ENCODE results near the gene COG4. TPM values are rescaled to one million over a fixed set of nuclear protein-coding genes. Genes with fewer than 3 reads are reported as not detected.

Gene COG4
- 26.0 to 32.3 TPM (median 29.8 TPM) in 5 replicates for total RNA-seq (2022; extraction: Qiagen RNA extraction)

GRCh38 chr16:70523076-70523742, at the start of gene COG4:
Gene COG4 (minus strand): TSS chr16:70523554. CDS start chr16:70523543, 11 bp downstream.

GRCh38 chr16:70523743-70524398, 517 bp upstream of the COG4 start, which contains the start of gene SF3B3:
Gene SF3B3 (plus strand): TSS chr16:70523816. CDS start chr16:70526657, 2,841 bp downstream.

GRCh38 chr16:70454222-70455034, 68.9 kb downstream of the COG4 start, which contains the start of gene FCSK:
Gene FCSK (plus strand): TSS chr16:70454595. CDS start chr16:70463191, 8,596 bp downstream.

GRCh38 chr16:70438969-70439862, 84.1 kb downstream of the COG4 start, which contains the start of gene ST3GAL2:
Gene ST3GAL2 (minus strand): TSS chr16:70439100. CDS start chr16:70398530, 40,570 bp downstream.

Other genes with a start within 250 kb of the COG4 start
- 82.5 to 94.4 TPM (median 84.2 TPM) in 5 replicates for gene AARS1, start 234.0 kb downstream of the COG4 start, total RNA-seq (2022; extraction: Qiagen RNA extraction)
- gene DDX19B, start 224.4 kb downstream of the COG4 start, total RNA-seq (2022; extraction: Qiagen RNA extraction) = 31.5 to 34.2 TPM (median 33.1 TPM) in 5 replicates
- 38.2 to 38.9 TPM (median 38.6 TPM) in 5 replicates for gene DDX19A, start 176.7 kb downstream of the COG4 start, total RNA-seq (2022; extraction: Qiagen RNA extraction)
- gene ST3GAL2, start 84.5 kb downstream of the COG4 start, total RNA-seq (2022; extraction: Qiagen RNA extraction) = 18.2 to 24.9 TPM (median 22.9 TPM) in 5 replicates
- gene FCSK, start 69.0 kb downstream of the COG4 start, total RNA-seq (2022; extraction: Qiagen RNA extraction) = 4.4 to 6.3 TPM (median 5.3 TPM) in 5 replicates
- gene SF3B3, start 262 bp upstream of the COG4 start, total RNA-seq (2022; extraction: Qiagen RNA extraction) = 141 to 196 TPM (median 187 TPM) in 5 replicates
- 0.36 to 0.56 TPM (median 0.51 TPM) in 5 replicates for gene IL34, start 123.0 kb upstream of the COG4 start, total RNA-seq (2022; extraction: Qiagen RNA extraction)
- 58.6 to 98.3 TPM (median 87.1 TPM) in 5 replicates for gene MTSS2, start 162.5 kb upstream of the COG4 start, total RNA-seq (2022; extraction: Qiagen RNA extraction)

Data from A549 treated with Mapracorat at 1 μM for 4 hours (cell line).